Measurements from ENCODE around the gene MAD1L1.

- TF ChIP-seq ZSCAN31 (CRISPR knock-in tag; IDR thresholded peaks at IDR 0.05; ENCODE audit: low read depth) (no peak), CREB1 (IDR thresholded peaks at IDR 0.05) (no peak), CREB1 (CRISPR knock-in tag; IDR thresholded peaks at IDR 0.05) (no peak), THYN1 (CRISPR knock-in tag; IDR thresholded peaks at IDR 0.05; ENCODE audit: borderline replicate concordance, low read depth) (no peak), ELF1 (CRISPR knock-in tag; IDR thresholded peaks at IDR 0.05) (no peak), ZZZ3 (CRISPR knock-in tag; IDR thresholded peaks at IDR 0.05; ENCODE audit: borderline replicate concordance) (no peak), HOMEZ (CRISPR knock-in tag; IDR thresholded peaks at IDR 0.05; ENCODE audit: low read depth) (no peak), PAWR (CRISPR knock-in tag; IDR thresholded peaks at IDR 0.05; ENCODE audit: borderline replicate concordance) (no peak), ATF1 (CRISPR knock-in tag; IDR thresholded peaks at IDR 0.05) (no peak), ZNF678 (CRISPR knock-in tag; IDR thresholded peaks at IDR 0.05) (no peak), ZFP90 (CRISPR knock-in tag; IDR thresholded peaks at IDR 0.05; ENCODE audit: borderline replicate concordance) (no peak), THRA (CRISPR knock-in tag; IDR thresholded peaks at IDR 0.05; ENCODE audit: borderline replicate concordance) (no peak), TARDBP (CRISPR knock-in tag; IDR thresholded peaks at IDR 0.05) (no peak)
- TF ChIP-seq, protein P1, sequence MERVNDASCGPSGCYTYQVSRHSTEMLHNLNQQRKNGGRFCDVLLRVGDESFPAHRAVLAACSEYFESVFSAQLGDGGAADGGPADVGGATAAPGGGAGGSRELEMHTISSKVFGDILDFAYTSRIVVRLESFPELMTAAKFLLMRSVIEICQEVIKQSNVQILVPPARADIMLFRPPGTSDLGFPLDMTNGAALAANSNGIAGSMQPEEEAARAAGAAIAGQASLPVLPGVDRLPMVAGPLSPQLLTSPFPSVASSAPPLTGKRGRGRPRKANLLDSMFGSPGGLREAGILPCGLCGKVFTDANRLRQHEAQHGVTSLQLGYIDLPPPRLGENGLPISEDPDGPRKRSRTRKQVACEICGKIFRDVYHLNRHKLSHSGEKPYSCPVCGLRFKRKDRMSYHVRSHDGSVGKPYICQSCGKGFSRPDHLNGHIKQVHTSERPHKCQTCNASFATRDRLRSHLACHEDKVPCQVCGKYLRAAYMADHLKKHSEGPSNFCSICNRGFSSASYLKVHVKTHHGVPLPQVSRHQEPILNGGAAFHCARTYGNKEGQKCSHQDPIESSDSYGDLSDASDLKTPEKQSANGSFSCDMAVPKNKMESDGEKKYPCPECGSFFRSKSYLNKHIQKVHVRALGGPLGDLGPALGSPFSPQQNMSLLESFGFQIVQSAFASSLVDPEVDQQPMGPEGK (CRISPR knock-in tag; IDR thresholded peaks at IDR 0.05), result no peak
- TF ChIP-seq, protein P2, sequence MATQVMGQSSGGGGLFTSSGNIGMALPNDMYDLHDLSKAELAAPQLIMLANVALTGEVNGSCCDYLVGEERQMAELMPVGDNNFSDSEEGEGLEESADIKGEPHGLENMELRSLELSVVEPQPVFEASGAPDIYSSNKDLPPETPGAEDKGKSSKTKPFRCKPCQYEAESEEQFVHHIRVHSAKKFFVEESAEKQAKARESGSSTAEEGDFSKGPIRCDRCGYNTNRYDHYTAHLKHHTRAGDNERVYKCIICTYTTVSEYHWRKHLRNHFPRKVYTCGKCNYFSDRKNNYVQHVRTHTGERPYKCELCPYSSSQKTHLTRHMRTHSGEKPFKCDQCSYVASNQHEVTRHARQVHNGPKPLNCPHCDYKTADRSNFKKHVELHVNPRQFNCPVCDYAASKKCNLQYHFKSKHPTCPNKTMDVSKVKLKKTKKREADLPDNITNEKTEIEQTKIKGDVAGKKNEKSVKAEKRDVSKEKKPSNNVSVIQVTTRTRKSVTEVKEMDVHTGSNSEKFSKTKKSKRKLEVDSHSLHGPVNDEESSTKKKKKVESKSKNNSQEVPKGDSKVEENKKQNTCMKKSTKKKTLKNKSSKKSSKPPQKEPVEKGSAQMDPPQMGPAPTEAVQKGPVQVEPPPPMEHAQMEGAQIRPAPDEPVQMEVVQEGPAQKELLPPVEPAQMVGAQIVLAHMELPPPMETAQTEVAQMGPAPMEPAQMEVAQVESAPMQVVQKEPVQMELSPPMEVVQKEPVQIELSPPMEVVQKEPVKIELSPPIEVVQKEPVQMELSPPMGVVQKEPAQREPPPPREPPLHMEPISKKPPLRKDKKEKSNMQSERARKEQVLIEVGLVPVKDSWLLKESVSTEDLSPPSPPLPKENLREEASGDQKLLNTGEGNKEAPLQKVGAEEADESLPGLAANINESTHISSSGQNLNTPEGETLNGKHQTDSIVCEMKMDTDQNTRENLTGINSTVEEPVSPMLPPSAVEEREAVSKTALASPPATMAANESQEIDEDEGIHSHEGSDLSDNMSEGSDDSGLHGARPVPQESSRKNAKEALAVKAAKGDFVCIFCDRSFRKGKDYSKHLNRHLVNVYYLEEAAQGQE (IDR thresholded peaks at IDR 0.05; ENCODE audit: borderline replicate concordance in 1 of 2, low read depth in 1 of 2, low read length in 2 of 2), result no peak
Measured at GRCh38 chr7:2025188-2025587, 207.6 kb downstream of the MAD1L1 start.

All from HepG2 (cell line).